ENCODE data around the gene BOD1.
A peak's percentile ranks its signal among the peaks of the same experiment; 100 is the strongest.

Gene BOD1

GRCh38 chr5:173577166-173577565, 39.3 kb downstream of the BOD1 start:
- DNase-seq (ENCODE audit: low read depth in 3 of 3): no peak

DNA sequence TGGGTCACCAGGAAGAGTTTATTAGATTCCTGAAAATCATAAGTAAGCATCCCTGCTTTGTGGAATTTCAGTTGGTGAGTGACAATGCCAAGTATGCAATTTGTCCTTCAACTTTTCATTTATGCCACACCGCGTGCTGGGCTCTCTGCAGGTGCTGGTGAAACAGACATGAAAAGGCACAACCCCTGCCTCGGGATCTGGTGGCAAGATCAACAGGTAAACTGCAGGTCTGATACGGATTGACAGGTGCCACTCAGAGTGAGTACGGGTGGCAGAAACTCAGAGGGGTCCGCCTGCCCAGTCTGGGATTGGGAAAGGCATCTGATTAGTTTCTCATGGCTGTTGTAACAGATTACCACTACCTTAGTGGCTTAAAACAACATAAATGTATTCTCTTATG, 40.5 kb downstream of the BOD1 start:
- no peak for DNase-seq (ENCODE audit: low read depth in 3 of 3)

DNA sequence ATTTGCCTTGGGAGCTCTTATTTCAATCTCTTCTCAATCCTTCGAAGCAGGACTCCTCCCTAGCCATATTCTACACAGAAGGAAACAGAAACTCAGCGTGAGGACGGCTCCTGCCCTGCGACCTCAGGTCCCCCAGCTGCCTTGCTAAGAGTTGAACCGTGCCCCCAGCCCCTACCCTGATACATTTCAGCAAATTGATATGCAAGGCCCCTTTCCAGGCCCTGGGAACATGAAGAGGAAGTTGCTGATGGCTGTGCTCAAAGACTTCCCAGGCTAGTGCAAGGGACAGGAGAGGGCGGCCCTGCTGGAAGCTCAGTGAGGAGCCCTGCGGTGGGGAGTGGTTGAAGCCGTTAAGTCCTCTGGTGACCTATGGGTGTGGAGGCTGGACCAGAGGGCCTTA, 41.5 kb downstream of the BOD1 start:
- no peak for DNase-seq (ENCODE audit: low read depth in 3 of 3)

- DNase-seq (ENCODE audit: low read depth in 3 of 3): peak; percentile 17 to 47 (median 43)
Measured at GRCh38 chr5:173573126-173573960, 43.1 kb downstream of the BOD1 start.

DNA sequence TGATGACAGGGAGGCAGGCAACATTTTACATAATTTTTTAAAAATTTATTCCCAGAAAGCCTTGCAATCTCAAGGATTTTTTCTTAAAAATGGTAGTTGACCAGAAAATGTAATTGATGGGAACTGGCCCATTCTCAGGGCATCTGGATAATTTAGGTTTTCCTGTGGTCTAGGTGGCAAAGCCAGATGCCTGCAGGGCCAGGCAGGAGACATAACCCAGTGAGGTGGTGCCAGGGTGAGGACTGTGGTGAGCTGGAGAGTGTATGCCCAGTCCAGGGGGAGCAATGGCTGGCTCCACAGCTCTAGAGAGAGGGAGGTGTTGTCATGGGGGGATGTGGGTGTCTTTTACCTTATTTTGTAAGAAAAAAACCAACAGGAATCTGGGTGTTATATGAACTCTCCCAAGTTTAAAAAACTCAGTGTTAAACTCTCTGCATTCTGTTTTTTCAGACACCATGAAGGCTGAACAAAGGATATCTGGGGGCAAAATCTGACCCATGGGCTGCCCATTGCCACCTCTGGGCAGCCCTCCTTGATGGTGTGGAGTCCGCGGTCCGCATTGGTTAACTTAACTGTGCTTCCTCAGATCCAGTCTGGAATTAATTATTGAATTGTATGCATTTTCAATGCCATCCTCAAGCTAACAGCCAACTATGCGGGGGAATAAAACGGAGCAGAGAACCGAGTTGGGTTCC, 43.9 kb downstream of the BOD1 start:
- no peak for DNase-seq (ENCODE audit: low read depth in 3 of 3)

GRCh38 chr5:173570321-173571090, 45.9 kb downstream of the BOD1 start:
- DNase-seq (ENCODE audit: low read depth in 3 of 3): no peak

GRCh38 chr5:173568703-173569102, 47.7 kb downstream of the BOD1 start:
- DNase-seq (ENCODE audit: low read depth in 3 of 3): no peak

- DNase-seq (ENCODE audit: low read depth in 3 of 3): no peak
Measured at GRCh38 chr5:173568128-173568527, 48.3 kb downstream of the BOD1 start.

DNA sequence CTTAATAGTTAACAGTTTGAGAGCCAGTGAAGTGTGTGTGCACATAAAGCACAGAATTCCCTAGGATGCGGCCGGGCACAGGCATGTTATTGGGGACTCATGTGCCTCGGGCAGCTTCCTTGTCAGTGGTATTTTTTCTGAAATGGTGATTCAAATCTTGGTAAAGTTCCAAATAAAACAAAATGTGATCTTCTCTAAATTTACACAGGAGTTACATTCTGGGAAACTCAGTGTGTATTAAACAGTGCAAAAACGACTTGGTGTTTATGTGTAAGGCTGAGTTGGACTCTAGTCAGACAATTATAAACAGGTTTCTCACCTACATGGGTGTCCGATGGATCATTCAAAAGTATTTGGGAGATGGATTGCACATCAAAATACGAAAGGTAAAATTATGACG, 48.9 kb downstream of the BOD1 start:
- no peak for DNase-seq (ENCODE audit: low read depth in 3 of 3)

- DNase-seq (ENCODE audit: low read depth in 3 of 3): no peak
Measured at GRCh38 chr5:173565491-173566072, 50.9 kb downstream of the BOD1 start.

DNA sequence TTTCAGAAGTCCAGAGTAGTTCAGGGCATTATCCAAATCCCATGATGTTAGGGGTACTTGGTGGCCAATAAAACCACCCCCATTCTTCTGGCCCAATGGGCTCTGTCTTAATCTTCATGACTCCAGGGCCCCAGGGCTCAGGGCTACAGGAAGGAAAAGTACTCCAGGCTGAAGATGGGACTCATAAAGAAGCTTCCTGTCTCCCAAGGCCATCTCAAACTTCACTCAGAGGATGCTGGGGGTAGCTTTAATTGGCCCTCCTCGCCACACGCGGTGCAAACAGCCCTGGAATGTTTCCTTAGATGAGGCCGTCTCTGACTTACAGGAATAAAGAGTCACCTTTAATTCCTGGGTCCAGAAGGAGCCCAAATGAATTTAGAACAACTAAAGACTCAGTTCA, 52.3 kb downstream of the BOD1 start:
- DNase-seq (ENCODE audit: low read depth in 3 of 3): no peak

DNA sequence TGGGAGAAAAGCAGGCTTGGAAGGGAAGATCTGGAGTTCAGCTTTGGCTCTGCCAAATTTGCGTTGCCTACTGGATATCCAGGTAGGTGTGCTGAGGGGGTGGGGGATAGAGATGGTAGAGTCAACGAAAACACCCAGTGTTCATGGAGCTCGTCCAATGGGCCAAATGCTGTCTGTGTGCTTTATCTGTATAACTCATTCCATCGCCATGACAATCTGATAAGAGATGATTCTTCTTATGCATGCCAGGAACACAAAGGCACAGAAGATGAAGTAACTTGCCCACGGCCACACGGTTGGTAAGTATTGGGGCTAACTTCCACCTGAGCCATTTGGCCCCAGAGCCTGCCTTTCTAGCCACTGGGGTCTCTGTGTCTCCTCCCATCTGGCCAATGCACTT, 53.2 kb downstream of the BOD1 start:
- no peak for DNase-seq (ENCODE audit: low read depth in 3 of 3)

DNA sequence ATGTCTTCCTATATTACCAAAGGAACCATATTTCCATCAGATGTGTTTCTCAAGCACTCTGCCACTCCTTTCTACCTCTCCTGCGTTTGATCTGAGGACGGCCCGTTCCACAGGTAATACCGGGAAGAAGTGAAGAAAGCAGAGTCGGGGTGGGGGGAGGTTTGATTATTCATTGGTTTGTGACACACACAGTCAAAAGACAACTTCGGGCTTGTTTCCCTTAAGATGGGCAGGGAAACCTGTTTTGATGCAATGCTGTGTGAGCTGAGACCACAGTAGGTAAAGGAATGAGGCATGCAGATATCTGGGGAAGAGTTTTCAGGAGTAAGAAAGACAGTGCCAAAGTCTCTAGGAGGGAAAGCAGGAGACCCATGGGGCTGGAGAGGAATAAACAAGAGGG, 54.0 kb downstream of the BOD1 start:
- DNase-seq (ENCODE audit: low read depth in 3 of 3): no peak

All from stimulated activated CD4-positive, alpha-beta T cell treated with anti-CD3 and anti-CD28 coated beads, TNF-alpha, amount 100 ng/mL, for 48 hours (primary cell).